GM21529 (cell line): ENCODE results near the gene F11R.
"Not testable (repeated sequence)": the region's sequence is repeated elsewhere in the genome, so short reads cannot be mapped to it uniquely, and the experiment has no call there.

Experiments
- ATAC-seq: cut with Tn5 transposase; IDR thresholded peaks from one replicate; pipeline ENCODE4 v1.9.1; 2021; ENCODE audit not compliant: unreplicated experiment

Gene F11R

GRCh38 chr1:161016683-161017082 lies 4.3 kb downstream of the F11R start:
- not testable (repeated sequence) for ATAC-seq

- peak; percentile 93 for ATAC-seq
Observed at GRCh38 chr1:161013488-161014230, 7.3 kb downstream of the F11R start.

- peak; percentile 3 for ATAC-seq
Observed at GRCh38 chr1:161013131-161013487, 7.8 kb downstream of the F11R start.

GRCh38 chr1:161012420-161012819 lies 8.5 kb downstream of the F11R start:
- no peak for ATAC-seq

- ATAC-seq = no peak
Observed at GRCh38 chr1:161009602-161010211, 11.2 kb downstream of the F11R start.

- ATAC-seq = no peak
Observed at GRCh38 chr1:161008869-161009510, 12.0 kb downstream of the F11R start.

GRCh38 chr1:161007369-161007768 lies 13.6 kb downstream of the F11R start:
- ATAC-seq = no peak

GRCh38 chr1:161006563-161006962 lies 14.4 kb downstream of the F11R start:
- no peak for ATAC-seq

- ATAC-seq = no peak
Observed at GRCh38 chr1:161001525-161001924, 19.4 kb downstream of the F11R start.

- ATAC-seq = no peak
Observed at GRCh38 chr1:161000736-161001480, 20.0 kb downstream of the F11R start.

GRCh38 chr1:160999376-160999775 lies 21.6 kb downstream of the F11R start:
- ATAC-seq = no peak

- ATAC-seq = peak; percentile 54
Observed at GRCh38 chr1:160997323-160998038, 23.5 kb downstream of the F11R start.

GRCh38 chr1:160996178-160996577 lies 24.8 kb downstream of the F11R start:
- no peak for ATAC-seq

- ATAC-seq = no peak
Observed at GRCh38 chr1:160993544-160994193, 27.3 kb downstream of the F11R start.

- ATAC-seq = not testable (repeated sequence)
Observed at GRCh38 chr1:160992036-160992435, 28.9 kb downstream of the F11R start.

GRCh38 chr1:160987359-160988050 lies 33.4 kb downstream of the F11R start:
- ATAC-seq = no peak

GRCh38 chr1:160985723-160986122 lies 35.2 kb downstream of the F11R start:
- no peak for ATAC-seq

- no peak for ATAC-seq
Observed at GRCh38 chr1:160981584-160982411, 39.2 kb downstream of the F11R start.

- no peak for ATAC-seq
Observed at GRCh38 chr1:160979286-160979685, 41.7 kb downstream of the F11R start.
